Activated CD4-positive, alpha-beta T cell treated with anti-CD3 and anti-CD28 coated beads for 48 hours (primary cell): ENCODE measurements around the gene PLAAT1.
A peak's percentile ranks its signal among the peaks of the same experiment; 100 is the strongest.

Source experiments
- DNase-seq: peaks from one replicate; pipeline ENCODE4 v3.0.0-alpha.2; 2020

PLAAT1 gene

GRCh38 chr3:193240850-193241706, at the start of gene PLAAT1:
Gene PLAAT1, plus strand, starts transcription at chr3:193241222. Its CDS starts 14,429 bp downstream, at chr3:193255651.
- DNase-seq = peak; percentile 50

- DNase-seq = no peak
Measured at GRCh38 chr3:193194371-193194770, 46.7 kb upstream of the PLAAT1 start.

- DNase-seq = no peak
Measured at GRCh38 chr3:193196746-193197145, 44.3 kb upstream of the PLAAT1 start.

- DNase-seq = no peak
Measured at GRCh38 chr3:193207290-193208273, 33.4 kb upstream of the PLAAT1 start.

GRCh38 chr3:193210618-193211017, 30.4 kb upstream of the PLAAT1 start:
- no peak for DNase-seq

- no peak for DNase-seq
Measured at GRCh38 chr3:193211173-193211572, 29.8 kb upstream of the PLAAT1 start.

- DNase-seq = no peak
Measured at GRCh38 chr3:193211984-193212383, 29.0 kb upstream of the PLAAT1 start.

GRCh38 chr3:193212844-193213243, 28.2 kb upstream of the PLAAT1 start:
- DNase-seq = no peak

GRCh38 chr3:193214445-193214844, 26.6 kb upstream of the PLAAT1 start:
- no peak for DNase-seq

- DNase-seq = no peak
Measured at GRCh38 chr3:193225302-193226125, 15.5 kb upstream of the PLAAT1 start.

GRCh38 chr3:193228206-193228605, 12.8 kb upstream of the PLAAT1 start:
- DNase-seq = no peak

GRCh38 chr3:193229851-193230420, 11.1 kb upstream of the PLAAT1 start:
- no peak for DNase-seq

- no peak for DNase-seq
Measured at GRCh38 chr3:193230610-193231009, 10.4 kb upstream of the PLAAT1 start.

- no peak for DNase-seq
Measured at GRCh38 chr3:193231201-193231600, 9.8 kb upstream of the PLAAT1 start.

GRCh38 chr3:193236599-193236998, 4.4 kb upstream of the PLAAT1 start:
- DNase-seq = no peak

GRCh38 chr3:193237030-193237429, 4.0 kb upstream of the PLAAT1 start:
- no peak for DNase-seq

- DNase-seq = no peak
Measured at GRCh38 chr3:193240436-193240849, 579 bp upstream of the PLAAT1 start.

- DNase-seq = no peak
Measured at GRCh38 chr3:193241716-193242115, 694 bp downstream of the PLAAT1 start.

- no peak for DNase-seq
Measured at GRCh38 chr3:193243571-193243970, 2.5 kb downstream of the PLAAT1 start.

GRCh38 chr3:193248848-193249468, 7.9 kb downstream of the PLAAT1 start:
- DNase-seq = no peak

- DNase-seq = no peak
Measured at GRCh38 chr3:193250492-193250891, 9.5 kb downstream of the PLAAT1 start.
